NT2/D1 (cell line): ENCODE data around the gene PIK3AP1.

Experiments
- SUZ12 ChIP-seq: IDR thresholded peaks from 2 replicates; pipeline ENCODE4 v1.6.1; 2011; ENCODE audit not compliant: insufficient read length, insufficient read depth; ENCODE audit errors: extremely low read depth
- YY1 ChIP-seq: IDR thresholded peaks from 2 replicates; pipeline ENCODE4 v1.6.1; 2011; ENCODE audit not compliant: insufficient read length, insufficient read depth

GRCh38 chr10:96639899-96640298 lies 80.4 kb downstream of the PIK3AP1 start:
- no peak for TF ChIP-seq SUZ12
- TF ChIP-seq YY1 = no peak
